Smooth muscle cell (in vitro differentiated cells): Measurements from ENCODE around the gene LRRC75B. TPM values are rescaled to one million over a fixed set of nuclear protein-coding genes. Genes with fewer than 3 reads are reported as not detected.

Experiments
- DNase-seq: peaks from one replicate; lab custom pipeline; 2025; ENCODE audit not compliant: unreplicated experiment; lab: John Stamatoyannopoulos, UW
- H2AFZ ChIP-seq: fragments of 200-600 bp; sonication (generic); 2 replicates; pipeline ENCODE4 v1.6.0; 2016; ENCODE audit warnings: antibody characterized with exemption, low read depth, mild to moderate bottlenecking
- H3F3A ChIP-seq: fragments of 200-600 bp; sonication (generic); 2 replicates; pipeline ENCODE4 v1.6.0; 2017; ENCODE audit warnings: antibody characterized with exemption, low read depth
- H3K27ac ChIP-seq: fragments of 200-600 bp; sonication (generic); 2 replicates; pipeline ENCODE4 v1.5.1; 2016; ENCODE audit warnings: low read depth, mild to moderate bottlenecking
- H3K27me3 ChIP-seq: fragments of 200-600 bp; sonication (generic); 2 replicates; pipeline ENCODE4 v1.6.1; 2016; ENCODE audit warnings: low read depth, mild to moderate bottlenecking
- H3K36me3 ChIP-seq: fragments of 200-600 bp; sonication (generic); 2 replicates; pipeline ENCODE4 v1.5.1; 2016; ENCODE audit warnings: low read depth
- H3K4me1 ChIP-seq: fragments of 200-600 bp; sonication (generic); 2 replicates; pipeline ENCODE4 v1.5.1; 2016; ENCODE audit warnings: low read depth
- H3K4me2 ChIP-seq: fragments of 200-600 bp; sonication (generic); 2 replicates; pipeline ENCODE4 v1.6.0; 2016; ENCODE audit warnings: mild to moderate bottlenecking
- H3K4me3 ChIP-seq: fragments of 200-600 bp; sonication (generic); 2 replicates; pipeline ENCODE4 v1.5.1; 2016; ENCODE audit warnings: mild to moderate bottlenecking
- H3K79me2 ChIP-seq: fragments of 200-600 bp; sonication (generic); 2 replicates; pipeline ENCODE4 v1.6.0; 2016; ENCODE audit warnings: low read depth, mild to moderate bottlenecking
- H3K9ac ChIP-seq: fragments of 200-600 bp; sonication (generic); 2 replicates; pipeline ENCODE4 v1.6.0; 2016; ENCODE audit warnings: low read depth
- H3K9me3 ChIP-seq: fragments of 200-600 bp; sonication (generic); replicated peaks from 2 replicates; pipeline ENCODE4 v1.5.1; 2016; ENCODE audit warnings: low read depth
- H4K20me1 ChIP-seq: fragments of 200-600 bp; sonication (generic); 2 replicates; pipeline ENCODE4 v1.6.0; 2016; ENCODE audit warnings: low read depth
- CTCF ChIP-seq: fragments of 200-600 bp; sonication (generic); IDR thresholded peaks from 2 replicates; pipeline ENCODE4 v1.5.1; 2017; ENCODE audit warnings: borderline replicate concordance, mild to moderate bottlenecking, antibody characterized with exemption; ENCODE audit not compliant: insufficient read depth, poor library complexity, severe bottlenecking
- WGBS: methylation state at CpG from one replicate; pipeline ENCODE4 v1.1.7; 2016; ENCODE audit warnings: low lambda C conversion rate; 5-methylcytosine and 5-hydroxymethylcytosine counted together
- polyA plus RNA-seq: library from polyadenylated mRNA; unstranded; fragments of >200 nt; fragmentation: Nextera tagmentation; extraction: Ambion mirVana; gene quantifications from 2 replicates; pipeline ENCODE4 v1.2.1, GENCODE V29; 2016
- total RNA-seq: library from RNA; depleted of rRNA; stranded (reverse); fragments of >200 nt; gene quantifications from 2 replicates; pipeline ENCODE4 v1.2.3, GENCODE V29; 2014

LRRC75B gene
- total and polyA plus RNA-seq, 2 experiments from 2014 or later, result 14.1 to 33.5 TPM

GRCh38 chr22:24571266-24571665 is 21.6 kb downstream of the LRRC75B start:
- H2AFZ ChIP-seq, result no peak overlapping the region
- no peak overlapping the region for H3K4me2 ChIP-seq
- peaks cover 7% of the 10 kb centered on the region for H3K79me2 ChIP-seq
- no peaks in the 10 kb centered on the region for H3K27me3 ChIP-seq
- 97% methylated on average over 7 of the region's 7 CpGs for WGBS
- H3K27ac ChIP-seq, result no peak overlapping the region
- TF ChIP-seq CTCF, result no peak
- no peaks in the 10 kb centered on the region for H3K9me3 ChIP-seq
- no peak overlapping the region for H3K4me3 ChIP-seq
- peaks cover 2% of the 10 kb centered on the region for H3F3A ChIP-seq
- peaks cover 35% of the 10 kb centered on the region for H4K20me1 ChIP-seq
- peaks cover 28% of the 10 kb centered on the region for H3K36me3 ChIP-seq
- DNase-seq, result no peak
- no peak overlapping the region for H3K9ac ChIP-seq
- no peaks in the 10 kb centered on the region for H3K4me1 ChIP-seq

GRCh38 chr22:24567668-24568067 is 25.2 kb downstream of the LRRC75B start:
- no peaks in the 10 kb centered on the region for H3K9me3 ChIP-seq
- no peak for TF ChIP-seq CTCF
- H3K4me2 ChIP-seq, result no peak overlapping the region
- H4K20me1 ChIP-seq, result peaks cover 71% of the 10 kb centered on the region
- WGBS, result 96% methylated on average over 10 of the region's 10 CpGs
- peaks cover 3% of the 10 kb centered on the region for H3F3A ChIP-seq
- no peaks in the 10 kb centered on the region for H3K4me1 ChIP-seq
- H3K79me2 ChIP-seq, result peaks cover 42% of the 10 kb centered on the region
- no peak for DNase-seq
- no peak overlapping the region for H3K27ac ChIP-seq
- H3K36me3 ChIP-seq, result peaks cover 14% of the 10 kb centered on the region
- no peak overlapping the region for H3K4me3 ChIP-seq
- H3K9ac ChIP-seq, result no peak overlapping the region
- H3K27me3 ChIP-seq, result no peaks in the 10 kb centered on the region
- no peak overlapping the region for H2AFZ ChIP-seq

- TF ChIP-seq CTCF, result no peak
- WGBS, result 86% methylated on average over 8 of the region's 8 CpGs
- H4K20me1 ChIP-seq, result peaks cover 78% of the 10 kb centered on the region
- no peak overlapping the region for H3K4me3 ChIP-seq
- no peaks in the 10 kb centered on the region for H3K4me1 ChIP-seq
- H2AFZ ChIP-seq, result no peak overlapping the region
- H3K27me3 ChIP-seq, result no peaks in the 10 kb centered on the region
- no peak for DNase-seq
- no peaks in the 10 kb centered on the region for H3K9me3 ChIP-seq
- no peak overlapping the region for H3K9ac ChIP-seq
- peaks cover 3% of the 10 kb centered on the region for H3F3A ChIP-seq
- H3K4me2 ChIP-seq, result no peak overlapping the region
- no peak overlapping the region for H3K27ac ChIP-seq
- peaks cover 11% of the 10 kb centered on the region for H3K36me3 ChIP-seq
- H3K79me2 ChIP-seq, result peaks cover 48% of the 10 kb centered on the region
Observed at GRCh38 chr22:24566899-24567511, 25.9 kb downstream of the LRRC75B start.

GRCh38 chr22:24565077-24565476 is 27.8 kb downstream of the LRRC75B start:
- no peaks in the 10 kb centered on the region for H3K9me3 ChIP-seq
- DNase-seq, result no peak
- no peaks in the 10 kb centered on the region for H3K27me3 ChIP-seq
- peaks cover 67% of the 10 kb centered on the region for H3K79me2 ChIP-seq
- WGBS, result 92% methylated on average over 2 of the region's 2 CpGs
- no peak overlapping the region for H3K27ac ChIP-seq
- H3F3A ChIP-seq, result peaks cover 3% of the 10 kb centered on the region
- H3K36me3 ChIP-seq, result peaks cover 7% of the 10 kb centered on the region
- H3K9ac ChIP-seq, result no peak overlapping the region
- no peaks in the 10 kb centered on the region for H3K4me1 ChIP-seq
- peaks cover 90% of the 10 kb centered on the region for H4K20me1 ChIP-seq
- no peak overlapping the region for H3K4me3 ChIP-seq
- no peak overlapping the region for H2AFZ ChIP-seq
- H3K4me2 ChIP-seq, result no peak overlapping the region
- no peak for TF ChIP-seq CTCF
